Ishikawa (cell line): ENCODE measurements around the gene LAMB3.
A peak's percentile ranks its signal among the peaks of the same experiment; 100 is the strongest.

Source experiments
- CEBPB ChIP-seq: IDR thresholded peaks from 2 replicates; pipeline ENCODE4 v1.6.1; 2012
- CREB1 ChIP-seq: IDR thresholded peaks from 2 replicates; pipeline ENCODE4 v1.6.1; 2012; ENCODE audit warnings: low read depth
- EGR1 ChIP-seq: IDR thresholded peaks from 2 replicates; pipeline ENCODE4 v1.6.1; 2012
- EP300 ChIP-seq: IDR thresholded peaks from 2 replicates; pipeline ENCODE4 v1.6.1; 2012; ENCODE audit warnings: borderline replicate concordance
- FOXM1 ChIP-seq: IDR thresholded peaks from 2 replicates; pipeline ENCODE4 v1.6.1; 2012; ENCODE audit warnings: low read depth, borderline replicate concordance
- NFIC ChIP-seq: IDR thresholded peaks from 2 replicates; pipeline ENCODE4 v1.6.1; 2012
- RAD21 ChIP-seq: IDR thresholded peaks from 2 replicates; pipeline ENCODE4 v1.6.1; 2012; ENCODE audit warnings: low read depth
- TAF1 ChIP-seq: IDR thresholded peaks from 2 replicates; pipeline ENCODE4 v1.6.1; 2012; ENCODE audit warnings: low read depth, mild to moderate bottlenecking
- TCF12 ChIP-seq: IDR thresholded peaks from 2 replicates; pipeline ENCODE4 v1.6.1; 2012; ENCODE audit warnings: low read depth
- TEAD4 ChIP-seq: IDR thresholded peaks from 2 replicates; pipeline ENCODE4 v1.6.1; 2012
- YY1 ChIP-seq: IDR thresholded peaks from 2 replicates; pipeline ENCODE4 v1.6.1; 2012; ENCODE audit warnings: low read depth
- ZBTB7A ChIP-seq: IDR thresholded peaks from 2 replicates; pipeline ENCODE4 v1.6.1; 2012; ENCODE audit warnings: low read depth
- TF ChIP-seq, protein P1 (sequence below): IDR thresholded peaks from 2 replicates; pipeline ENCODE4 v1.6.1; 2012
- TF ChIP-seq, protein P2 (sequence below): IDR thresholded peaks from 2 replicates; pipeline ENCODE4 v1.6.1; 2012; ENCODE audit warnings: low read depth, mild to moderate bottlenecking
- TF ChIP-seq, protein P3 (sequence below): IDR thresholded peaks from 2 replicates; pipeline ENCODE4 v1.6.1; 2012

The LAMB3 gene

DNA sequence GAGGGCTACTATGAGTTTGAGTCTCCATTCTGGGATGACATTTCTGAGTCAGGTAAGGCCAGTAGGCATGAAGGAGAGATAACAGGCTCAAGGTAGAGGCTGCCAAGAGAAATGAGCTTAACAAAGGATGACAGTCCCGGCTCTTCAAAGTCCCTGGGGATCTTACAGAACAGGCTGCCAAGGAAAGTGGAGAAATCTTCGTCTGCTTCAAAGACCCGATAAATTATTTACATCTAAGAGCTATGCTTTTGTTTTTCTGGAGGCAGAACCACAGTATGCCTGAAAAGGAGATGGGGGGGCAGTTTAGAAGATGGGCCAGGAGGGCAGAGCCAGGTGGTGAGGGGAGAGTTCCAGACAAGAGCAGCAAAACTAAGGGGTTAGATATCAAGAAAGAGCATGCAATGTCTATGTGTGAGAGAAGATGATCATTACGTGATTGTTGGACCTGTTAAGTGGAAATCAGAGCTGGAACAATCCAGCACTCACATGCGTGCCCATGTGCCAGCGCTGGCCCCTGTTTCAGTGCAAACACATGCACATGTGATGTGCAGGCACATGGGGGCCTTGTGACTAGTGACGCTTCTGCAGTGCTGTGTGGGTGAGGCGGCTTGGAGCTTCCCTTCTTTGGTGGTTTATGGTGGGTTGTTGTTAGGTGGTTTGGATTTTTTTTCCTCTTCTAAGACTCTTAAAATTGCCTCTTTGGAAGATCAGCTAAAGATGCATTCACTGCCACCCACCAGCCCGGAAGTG is 43.0 kb downstream of the LAMB3 start:
- TF ChIP-seq ZBTB7A, result no peak
- no peak for TF ChIP-seq FOXM1
- no peak for TF ChIP-seq RAD21
- no peak for TF ChIP-seq TEAD4
- TF ChIP-seq CREB1, result no peak
- TF ChIP-seq, protein P1, sequence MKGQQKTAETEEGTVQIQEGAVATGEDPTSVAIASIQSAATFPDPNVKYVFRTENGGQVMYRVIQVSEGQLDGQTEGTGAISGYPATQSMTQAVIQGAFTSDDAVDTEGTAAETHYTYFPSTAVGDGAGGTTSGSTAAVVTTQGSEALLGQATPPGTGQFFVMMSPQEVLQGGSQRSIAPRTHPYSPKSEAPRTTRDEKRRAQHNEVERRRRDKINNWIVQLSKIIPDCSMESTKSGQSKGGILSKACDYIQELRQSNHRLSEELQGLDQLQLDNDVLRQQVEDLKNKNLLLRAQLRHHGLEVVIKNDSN, result no peak

DNA sequence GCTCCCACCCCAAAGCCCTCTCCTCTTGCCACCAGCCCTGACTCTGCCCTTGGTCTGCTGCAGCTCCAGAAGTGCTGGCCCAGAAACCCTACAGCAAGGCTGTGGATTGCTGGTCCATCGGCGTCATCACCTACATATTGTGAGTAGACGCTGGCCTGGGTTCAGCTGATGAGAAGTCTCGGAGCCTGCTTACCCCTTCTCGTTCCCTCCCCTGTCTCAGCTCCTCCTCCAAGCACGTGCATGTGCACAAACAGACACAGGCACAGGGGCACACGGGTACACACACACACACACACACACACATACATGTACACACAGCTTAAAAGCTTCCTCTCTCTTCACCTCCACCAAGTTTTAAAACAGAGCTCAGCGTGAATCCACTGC is 44.4 kb downstream of the LAMB3 start:
- no peak for TF ChIP-seq EGR1
- no peak for TF ChIP-seq CEBPB
- TF ChIP-seq, protein P2, sequence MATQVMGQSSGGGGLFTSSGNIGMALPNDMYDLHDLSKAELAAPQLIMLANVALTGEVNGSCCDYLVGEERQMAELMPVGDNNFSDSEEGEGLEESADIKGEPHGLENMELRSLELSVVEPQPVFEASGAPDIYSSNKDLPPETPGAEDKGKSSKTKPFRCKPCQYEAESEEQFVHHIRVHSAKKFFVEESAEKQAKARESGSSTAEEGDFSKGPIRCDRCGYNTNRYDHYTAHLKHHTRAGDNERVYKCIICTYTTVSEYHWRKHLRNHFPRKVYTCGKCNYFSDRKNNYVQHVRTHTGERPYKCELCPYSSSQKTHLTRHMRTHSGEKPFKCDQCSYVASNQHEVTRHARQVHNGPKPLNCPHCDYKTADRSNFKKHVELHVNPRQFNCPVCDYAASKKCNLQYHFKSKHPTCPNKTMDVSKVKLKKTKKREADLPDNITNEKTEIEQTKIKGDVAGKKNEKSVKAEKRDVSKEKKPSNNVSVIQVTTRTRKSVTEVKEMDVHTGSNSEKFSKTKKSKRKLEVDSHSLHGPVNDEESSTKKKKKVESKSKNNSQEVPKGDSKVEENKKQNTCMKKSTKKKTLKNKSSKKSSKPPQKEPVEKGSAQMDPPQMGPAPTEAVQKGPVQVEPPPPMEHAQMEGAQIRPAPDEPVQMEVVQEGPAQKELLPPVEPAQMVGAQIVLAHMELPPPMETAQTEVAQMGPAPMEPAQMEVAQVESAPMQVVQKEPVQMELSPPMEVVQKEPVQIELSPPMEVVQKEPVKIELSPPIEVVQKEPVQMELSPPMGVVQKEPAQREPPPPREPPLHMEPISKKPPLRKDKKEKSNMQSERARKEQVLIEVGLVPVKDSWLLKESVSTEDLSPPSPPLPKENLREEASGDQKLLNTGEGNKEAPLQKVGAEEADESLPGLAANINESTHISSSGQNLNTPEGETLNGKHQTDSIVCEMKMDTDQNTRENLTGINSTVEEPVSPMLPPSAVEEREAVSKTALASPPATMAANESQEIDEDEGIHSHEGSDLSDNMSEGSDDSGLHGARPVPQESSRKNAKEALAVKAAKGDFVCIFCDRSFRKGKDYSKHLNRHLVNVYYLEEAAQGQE, result no peak
- no peak for TF ChIP-seq TCF12
- TF ChIP-seq NFIC, result no peak
- no peak for TF ChIP-seq ZBTB7A
- TF ChIP-seq, protein P1, result no peak
- no peak for TF ChIP-seq EP300
- no peak for TF ChIP-seq TEAD4
- TF ChIP-seq TAF1, result no peak
- TF ChIP-seq FOXM1, result no peak
- TF ChIP-seq YY1, result no peak
- TF ChIP-seq, protein P3, sequence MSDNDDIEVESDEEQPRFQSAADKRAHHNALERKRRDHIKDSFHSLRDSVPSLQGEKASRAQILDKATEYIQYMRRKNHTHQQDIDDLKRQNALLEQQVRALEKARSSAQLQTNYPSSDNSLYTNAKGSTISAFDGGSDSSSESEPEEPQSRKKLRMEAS, result no peak
- TF ChIP-seq CREB1, result no peak
- no peak for TF ChIP-seq RAD21

DNA sequence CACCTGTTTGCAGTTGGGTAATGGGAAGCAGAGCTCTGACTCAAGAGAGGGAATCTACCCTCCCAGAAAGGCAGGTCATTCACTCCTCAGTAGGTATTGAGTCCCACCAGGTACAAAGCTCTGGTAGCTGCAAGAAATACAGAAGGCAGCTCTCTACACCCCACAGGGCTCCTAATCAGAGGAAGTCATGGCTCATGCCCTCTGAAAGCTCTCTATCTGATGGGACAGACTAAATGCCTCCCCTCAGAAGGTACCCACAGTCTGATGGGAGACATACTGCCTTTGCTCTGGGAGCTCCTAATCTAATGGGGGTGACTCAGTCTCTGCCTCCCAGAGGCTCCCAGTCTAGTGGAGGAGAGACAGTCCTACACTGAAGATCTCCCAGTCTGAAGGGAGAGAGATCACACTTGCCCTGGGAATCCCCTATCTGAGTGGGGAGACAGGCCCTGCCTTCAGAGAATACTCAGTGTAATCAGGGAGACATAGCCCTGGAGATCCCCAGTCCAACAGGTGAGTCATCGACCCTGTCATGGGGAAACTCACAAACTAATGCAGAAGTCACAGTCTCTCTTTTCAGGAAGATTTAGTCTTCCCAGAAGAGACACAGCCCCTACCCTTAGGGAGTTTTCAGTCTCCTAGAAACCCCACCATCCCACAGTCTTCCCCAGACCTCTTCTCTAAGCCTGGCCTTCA is 45.0 kb downstream of the LAMB3 start:
- TF ChIP-seq CREB1, result no peak
- no peak for TF ChIP-seq FOXM1
- no peak for TF ChIP-seq RAD21
- TF ChIP-seq TCF12, result no peak
- TF ChIP-seq ZBTB7A, result no peak
- no peak for TF ChIP-seq CEBPB
- no peak for TF ChIP-seq TEAD4
- TF ChIP-seq EGR1, result no peak
- TF ChIP-seq, protein P3, result no peak

DNA sequence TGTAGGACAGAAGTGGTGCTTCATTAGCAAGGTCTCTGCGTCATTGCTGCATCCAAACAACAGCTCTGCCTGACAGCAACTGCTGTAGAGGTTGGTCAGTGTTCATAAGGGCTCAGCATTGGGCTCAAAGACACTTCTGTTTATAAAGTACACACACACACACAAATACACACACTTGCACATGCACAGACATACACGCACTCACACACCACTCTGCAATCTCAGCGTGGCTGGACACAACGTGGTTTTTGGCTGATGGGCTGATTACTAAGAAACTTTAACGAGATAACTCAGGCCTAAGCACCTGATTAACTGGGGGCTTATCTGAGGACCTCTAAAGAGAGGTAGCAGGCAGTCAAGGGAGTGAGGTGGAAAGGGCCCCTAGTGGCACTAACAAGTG is 48.3 kb downstream of the LAMB3 start:
- TF ChIP-seq CREB1 (no peak), FOXM1 (no peak), EGR1 (no peak), CEBPB (no peak), TCF12 (no peak), RAD21 (no peak)
- TF ChIP-seq, protein P3, result no peak
- TF ChIP-seq, protein P1, result no peak
- TF ChIP-seq, protein P2, result no peak

DNA sequence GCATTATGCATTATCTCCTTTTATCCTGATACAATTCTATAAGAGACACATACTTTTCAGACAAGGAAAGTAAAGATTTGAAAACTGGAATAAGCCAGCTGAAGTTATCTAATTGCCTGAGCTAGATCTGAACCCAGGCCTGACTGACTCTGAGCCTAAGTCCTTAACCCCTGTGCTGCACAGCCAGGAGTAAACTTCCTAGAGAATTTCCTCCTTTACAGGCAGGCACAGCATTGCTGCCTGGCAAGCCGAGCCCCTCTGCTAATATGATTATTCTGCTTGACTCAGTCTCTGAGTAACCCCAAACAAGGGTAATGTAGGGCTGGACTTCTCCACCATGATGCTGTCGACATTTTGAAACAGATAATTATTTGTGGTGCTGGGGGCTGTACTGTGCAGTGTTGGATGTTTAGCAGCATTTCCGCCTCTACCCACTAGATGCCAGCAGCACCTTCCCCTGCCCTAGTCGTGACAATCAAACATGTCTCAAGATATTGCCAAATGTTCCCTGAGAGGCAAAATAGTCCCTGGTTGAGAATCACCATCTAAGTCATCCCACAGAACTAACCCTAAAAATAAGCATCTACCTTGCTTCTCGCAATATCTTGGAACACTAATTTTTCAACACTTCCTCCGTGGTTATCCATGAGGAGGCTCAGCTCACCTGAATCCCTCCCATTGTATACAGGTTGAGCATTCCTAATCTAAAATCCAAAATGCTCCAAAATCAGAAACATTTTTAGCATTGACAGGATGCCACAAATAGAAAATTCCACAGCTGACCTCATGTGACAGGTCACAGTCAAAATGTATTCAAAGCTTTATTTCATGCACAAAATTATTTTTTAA is 50.2 kb downstream of the LAMB3 start:
- TF ChIP-seq, protein P3, result no peak
- peak; percentile 95 for TF ChIP-seq RAD21
- peak; percentile 38; the same call in 1 of the 2 replicates for TF ChIP-seq CEBPB
- TF ChIP-seq CREB1, result no peak
